ENCODE measurements around the gene HOXA13.
A peak's percentile ranks its signal among the peaks of the same experiment; 100 is the strongest.

The HOXA13 gene

DNA sequence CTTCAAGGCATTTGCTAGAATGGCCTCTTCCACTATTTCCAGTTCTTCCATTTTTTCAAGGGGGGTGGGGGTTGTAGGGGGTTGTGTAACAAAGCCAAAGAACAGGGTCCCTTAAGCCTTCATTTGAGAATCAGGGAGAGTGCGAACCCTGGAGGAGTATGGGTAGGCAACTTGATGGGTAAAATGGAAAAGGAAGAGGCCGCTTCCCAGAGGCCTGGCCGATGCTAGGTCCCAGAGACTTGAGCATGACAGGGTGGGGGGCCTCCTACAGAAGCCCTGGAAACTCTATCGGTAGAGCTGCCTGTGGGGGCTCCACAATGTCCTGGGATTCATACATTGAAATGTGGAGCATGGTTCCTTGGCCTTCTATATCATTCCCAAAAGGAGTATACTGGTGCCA, 9.1 kb upstream of the HOXA13 start:
- no peak for DNase-seq (ENCODE audit: low read depth in 4 of 4, low spot score in 1 of 4)

DNA sequence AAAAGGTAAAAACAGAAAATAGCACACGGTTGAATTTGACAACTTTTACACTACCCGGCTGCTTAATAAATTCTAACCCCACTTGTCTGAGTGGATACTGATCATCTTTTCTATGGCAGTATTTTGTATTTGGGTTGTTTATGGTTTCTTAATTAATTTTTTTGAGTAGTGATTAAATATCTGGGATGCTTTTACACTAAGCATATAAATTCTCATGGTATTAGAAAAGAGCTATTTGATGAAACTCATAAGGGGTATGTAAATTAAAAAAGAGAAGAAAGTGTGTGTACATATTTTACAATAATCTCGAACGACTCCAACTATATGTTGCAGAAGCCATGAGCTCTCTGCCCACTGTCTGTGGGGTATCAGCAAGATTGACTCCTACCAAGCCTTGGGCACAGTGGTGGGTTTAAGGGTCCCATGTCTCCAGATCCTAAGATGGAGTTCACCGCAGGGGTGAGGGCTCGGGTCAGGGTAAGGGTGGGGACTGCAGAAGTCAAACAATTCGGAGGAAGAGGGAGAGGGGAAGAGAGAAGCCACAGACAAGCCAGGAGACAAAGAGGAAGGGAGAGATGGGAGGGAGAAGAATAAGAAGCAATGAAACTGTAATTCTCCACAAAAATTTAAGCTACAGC, 7.6 kb upstream of the HOXA13 start:
- DNase-seq (ENCODE audit: low read depth in 4 of 4, low spot score in 1 of 4) = no peak

DNA sequence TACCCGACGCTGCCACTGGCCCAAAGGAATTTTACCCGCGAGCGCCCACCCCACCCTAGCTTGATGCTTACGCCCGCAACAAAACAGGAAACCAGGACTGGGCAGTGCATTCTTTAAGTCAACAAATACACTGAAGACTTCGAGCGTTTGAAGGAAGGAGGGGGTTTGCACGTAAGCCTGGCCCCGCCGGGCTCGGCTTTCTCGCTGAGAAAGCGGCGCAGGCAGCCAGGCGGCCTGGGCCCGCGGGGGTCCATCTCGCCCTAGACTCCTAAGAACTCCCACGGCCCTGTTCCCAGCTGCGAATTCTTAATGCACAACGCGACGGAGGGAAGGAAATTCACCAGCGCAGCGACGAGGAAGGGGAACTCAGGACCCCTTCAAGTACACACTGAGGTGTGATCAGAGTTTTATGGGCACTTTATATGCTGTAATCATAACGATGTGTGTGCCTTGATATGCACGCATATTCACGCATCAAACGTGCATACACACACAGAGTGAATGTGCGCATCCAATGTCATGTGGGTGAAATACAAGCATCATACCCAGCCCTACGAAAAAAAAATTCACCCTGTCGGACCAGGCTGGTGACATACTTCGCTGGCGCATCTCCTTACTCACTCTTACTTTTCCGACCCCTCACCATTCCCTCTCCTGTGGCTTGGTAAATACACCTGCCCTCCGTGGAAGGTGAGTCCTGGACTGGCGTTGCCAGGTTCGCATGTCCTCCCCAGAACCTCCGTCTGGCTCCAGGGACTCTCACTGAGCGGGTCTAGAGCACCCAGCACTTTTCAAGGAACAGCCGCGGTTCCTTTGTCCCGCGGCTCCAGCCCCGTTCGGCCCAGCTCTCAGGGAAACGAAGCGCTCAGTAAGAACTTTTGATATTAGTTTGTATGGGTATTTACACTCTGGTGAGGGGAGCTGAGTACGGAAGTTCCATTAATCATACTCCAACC, 5.7 kb upstream of the HOXA13 start:
- DNase-seq (ENCODE audit: low read depth in 4 of 4, low spot score in 1 of 4) = no peak

DNA sequence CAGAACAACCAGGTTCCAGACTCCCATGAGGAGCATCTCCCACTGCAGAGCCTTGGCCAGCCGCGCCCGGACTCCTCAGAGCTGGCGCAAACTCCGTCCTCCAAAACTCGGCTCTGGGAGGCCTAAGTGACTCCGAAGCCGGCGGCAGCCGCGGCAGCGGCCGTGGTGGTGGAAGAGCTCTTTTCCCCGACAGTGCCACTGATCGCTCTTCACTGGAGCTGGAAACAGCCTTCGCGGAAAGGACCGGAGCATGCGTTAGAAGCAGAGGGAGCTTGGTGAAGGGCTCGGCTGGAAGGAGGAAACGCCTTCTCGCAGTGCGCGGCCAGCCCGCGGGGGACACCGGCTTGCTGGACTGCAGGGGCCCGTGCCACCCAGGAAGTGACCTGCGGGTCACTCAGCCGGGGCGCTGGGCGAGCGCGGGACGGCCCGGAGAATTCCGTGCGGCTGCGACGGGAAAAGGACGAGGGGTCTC, 5.0 kb upstream of the HOXA13 start:
- DNase-seq (ENCODE audit: low read depth in 4 of 4, low spot score in 1 of 4) = no peak

DNA sequence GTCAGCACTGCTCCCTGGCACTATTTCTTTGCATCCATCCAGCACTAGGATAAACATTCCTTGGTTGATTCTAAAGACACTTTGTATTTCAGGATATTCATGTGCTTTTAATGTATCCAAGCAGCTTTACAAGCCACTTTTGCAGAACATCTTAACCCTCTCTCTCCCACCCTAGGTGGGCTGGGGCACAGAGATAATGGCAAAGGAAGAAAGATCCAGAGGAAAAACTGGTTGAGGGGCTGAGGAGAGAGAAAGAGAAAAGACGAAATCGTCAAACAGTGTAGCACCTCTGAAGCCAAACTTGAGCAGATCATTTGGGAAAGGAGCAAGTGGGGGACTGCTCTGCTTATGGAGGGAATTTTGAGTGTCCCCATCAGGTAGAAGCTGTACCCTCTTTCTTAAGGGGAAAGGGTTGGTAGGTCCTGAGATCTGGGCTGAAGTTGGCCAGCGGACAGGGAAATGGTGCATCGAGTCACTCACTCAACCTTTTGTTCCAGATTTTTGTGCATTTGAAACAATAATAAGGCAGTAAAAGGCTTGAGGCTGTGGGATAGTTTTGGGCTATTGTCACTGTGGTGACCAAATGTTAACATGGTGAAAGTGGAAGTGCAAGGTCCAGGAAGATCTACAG, 4.2 kb upstream of the HOXA13 start:
- no peak for DNase-seq (ENCODE audit: low read depth in 4 of 4, low spot score in 1 of 4)

DNA sequence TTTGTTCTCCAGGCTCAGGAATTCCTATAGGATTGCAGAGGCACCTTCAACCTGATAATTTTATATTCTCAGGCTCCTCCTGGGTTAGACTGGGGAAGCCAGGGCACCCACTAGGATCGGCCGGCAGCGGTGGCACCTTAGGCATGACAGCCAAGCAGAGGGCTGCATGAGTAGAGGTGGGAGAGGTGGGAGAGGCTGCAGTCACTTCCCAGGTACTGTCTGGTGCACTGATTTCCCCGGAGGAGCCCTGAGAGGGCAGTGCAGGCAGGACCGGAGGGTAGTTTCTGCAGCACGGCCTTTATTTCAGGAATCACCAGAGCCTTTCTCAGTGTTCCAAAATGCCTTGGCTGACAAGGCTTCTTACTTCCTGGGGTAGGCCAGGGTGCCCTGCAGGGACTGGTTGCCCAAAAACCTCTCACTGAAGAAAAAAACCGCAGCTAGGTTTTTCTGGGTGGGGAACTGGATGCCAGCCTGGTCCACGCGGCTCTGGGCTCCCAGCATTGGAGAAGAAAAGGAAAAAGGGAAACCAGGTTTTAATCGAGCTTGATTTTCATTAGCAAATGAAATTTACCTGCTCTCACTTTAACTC, 3.6 kb upstream of the HOXA13 start:
- no peak for DNase-seq (ENCODE audit: low read depth in 4 of 4, low spot score in 1 of 4)

DNA sequence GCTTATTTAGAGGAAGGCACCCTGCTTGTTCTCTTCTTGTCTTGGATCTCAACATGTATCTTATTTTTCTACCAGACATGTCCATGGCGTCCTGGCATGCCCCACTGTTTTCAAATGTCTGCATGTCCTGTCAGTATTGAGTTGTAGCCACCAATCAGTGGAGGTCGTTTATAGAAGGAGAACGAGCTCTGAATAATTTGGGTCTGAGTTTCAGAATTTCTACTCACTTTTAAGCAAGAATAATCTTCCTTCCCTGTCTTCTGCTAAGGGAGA, 2.9 kb upstream of the HOXA13 start:
- DNase-seq (ENCODE audit: low read depth in 4 of 4, low spot score in 1 of 4) = no peak

DNA sequence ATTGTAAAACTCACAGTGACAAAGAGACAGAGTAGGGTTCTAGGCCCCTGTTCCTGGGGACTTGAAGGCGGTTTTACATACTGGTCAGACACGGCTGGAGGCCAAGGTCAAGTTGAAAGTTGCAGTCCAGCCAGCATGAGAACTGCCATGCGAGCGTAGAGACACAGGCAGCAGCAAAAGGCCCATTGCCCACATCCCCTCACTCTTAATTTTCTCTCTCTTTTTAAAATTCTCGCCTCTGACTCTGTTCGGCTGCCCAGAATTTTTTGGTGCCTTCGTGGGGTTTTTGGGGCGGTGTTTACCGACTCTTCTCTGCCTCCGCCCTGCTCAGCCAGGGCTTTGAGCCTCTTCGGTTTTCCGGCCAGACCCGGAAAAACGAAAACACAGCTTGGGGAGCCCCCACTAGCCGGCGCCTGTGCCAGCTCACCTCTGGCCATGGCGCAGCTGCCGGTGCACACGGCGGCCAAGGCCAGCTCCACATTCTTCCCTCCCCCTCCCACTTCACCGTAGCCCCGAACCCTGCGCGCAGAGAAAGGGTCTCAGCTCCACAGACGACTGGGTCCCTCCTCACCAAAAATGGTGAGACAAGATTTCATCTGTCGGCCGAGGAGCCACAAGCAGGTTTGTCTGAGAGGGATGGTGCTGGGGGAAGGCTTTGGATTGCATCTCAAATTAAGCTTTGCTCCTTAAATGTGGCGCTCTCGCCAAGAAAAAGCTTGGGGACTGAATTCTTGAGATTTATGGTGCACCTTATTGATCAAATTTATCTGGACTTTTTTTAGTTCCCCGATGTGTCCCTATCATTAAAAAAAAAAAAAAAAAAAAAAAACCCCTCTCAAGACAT, 2.3 kb upstream of the HOXA13 start:
- DNase-seq (ENCODE audit: low read depth in 4 of 4, low spot score in 1 of 4) = no peak

DNA sequence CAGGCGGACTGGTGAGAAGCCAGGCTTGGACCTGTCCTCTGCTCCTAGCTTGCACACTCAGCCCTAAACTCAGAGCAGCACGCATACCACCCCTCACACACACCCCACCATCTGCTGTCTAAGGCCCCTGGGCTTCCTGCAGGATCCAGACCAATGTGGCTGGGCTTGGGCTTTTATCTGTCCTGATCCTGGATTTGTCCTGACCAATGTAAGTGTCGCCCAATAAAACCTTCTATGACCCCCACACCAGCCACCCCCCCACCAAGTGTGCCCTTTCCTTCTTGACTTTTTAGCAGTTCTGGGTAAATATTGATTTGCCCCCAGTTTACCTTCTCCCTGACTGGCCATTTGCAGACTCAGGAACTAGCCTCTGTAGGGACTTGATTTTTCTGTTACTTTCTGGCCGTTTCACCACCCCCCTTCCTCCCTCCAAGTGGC, 1.7 kb upstream of the HOXA13 start:
- no peak for DNase-seq (ENCODE audit: low read depth in 4 of 4, low spot score in 1 of 4)

DNA sequence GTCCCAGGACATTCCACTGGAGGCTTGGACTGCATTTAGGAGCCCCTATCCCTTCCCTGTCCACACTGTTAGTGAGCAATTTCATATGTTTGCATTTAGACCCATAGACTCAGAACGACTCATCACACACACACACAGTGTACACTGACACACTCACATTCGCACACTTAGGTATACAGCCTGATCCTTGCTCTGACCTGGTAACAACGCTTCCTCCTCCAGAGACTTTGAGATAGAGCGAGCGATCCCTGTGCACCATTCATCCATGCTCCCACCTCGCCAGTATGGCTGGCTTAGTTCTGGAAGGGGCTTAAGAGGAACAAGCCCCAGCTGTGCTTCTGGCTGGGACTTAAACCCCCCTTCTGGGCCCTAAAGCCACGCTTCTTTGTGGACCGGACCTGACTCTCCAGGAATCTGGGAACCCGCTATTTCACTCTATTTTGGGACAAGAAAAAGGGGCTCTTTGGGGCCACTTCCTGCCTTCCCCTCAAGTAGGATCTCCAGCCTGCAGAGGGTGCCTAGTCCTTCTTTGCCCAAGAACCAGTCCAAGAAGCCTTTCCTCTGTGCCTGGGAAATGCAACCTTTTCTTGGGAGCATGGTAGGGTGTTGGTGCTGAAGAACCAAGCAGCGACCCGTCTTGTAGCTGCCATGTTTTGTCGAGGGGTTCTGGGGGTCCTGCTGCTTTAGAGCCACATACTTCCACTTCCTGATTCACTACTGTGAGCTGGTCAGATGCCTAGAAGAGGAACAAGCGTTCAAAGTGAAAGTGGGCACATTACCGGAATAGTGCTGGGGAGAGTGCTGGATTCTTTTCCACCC, 1.1 kb upstream of the HOXA13 start:
- no peak for DNase-seq (ENCODE audit: low read depth in 4 of 4, low spot score in 1 of 4)

DNA sequence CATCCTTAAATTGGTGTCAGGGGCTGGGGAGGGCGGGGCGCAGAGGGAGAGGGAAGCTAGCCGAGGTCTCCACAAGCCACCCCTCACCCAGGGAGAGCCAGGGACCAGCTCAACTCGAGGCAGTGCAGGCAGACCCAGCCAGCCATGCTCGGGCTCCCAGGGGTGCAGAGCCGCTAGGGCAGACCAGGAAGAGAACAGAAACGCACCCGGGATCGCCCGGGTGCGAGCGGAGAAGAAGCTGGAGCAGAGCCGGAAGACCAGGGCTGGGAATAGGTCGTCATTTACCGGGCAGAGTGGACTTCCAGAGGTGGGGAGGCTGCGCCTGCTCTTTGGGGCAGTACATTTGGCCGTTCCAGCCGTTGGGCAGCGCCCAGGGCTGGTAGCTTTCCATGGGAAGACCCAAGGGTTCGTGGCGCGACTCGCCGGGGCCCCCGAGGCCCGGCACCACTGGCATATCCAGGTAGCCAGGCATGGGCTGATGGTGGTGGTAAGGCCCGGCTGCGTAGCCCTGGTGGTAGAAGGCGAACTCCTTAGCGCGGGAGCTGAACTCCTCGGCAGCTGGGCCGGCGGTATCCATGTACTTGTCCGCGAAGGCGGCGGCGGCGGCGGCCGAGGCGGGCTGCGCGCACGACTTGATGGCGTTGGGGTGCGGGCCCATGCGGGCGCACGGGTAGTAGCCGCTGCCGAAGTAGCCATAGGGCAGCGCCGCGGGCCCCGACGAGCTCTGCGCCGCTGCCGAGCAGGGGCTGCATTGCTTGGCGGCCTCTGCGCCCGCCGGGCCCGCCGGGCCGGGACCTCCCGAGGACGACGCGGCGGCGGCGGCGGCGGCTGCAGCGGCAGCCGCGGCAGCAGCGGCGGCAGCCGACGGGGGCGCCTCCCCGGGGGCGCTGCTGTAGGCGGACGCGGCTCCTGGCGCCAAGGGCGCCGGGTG, 755 bp downstream of the HOXA13 start:
- DNase-seq (ENCODE audit: low read depth in 4 of 4, low spot score in 1 of 4) = no peak

DNA sequence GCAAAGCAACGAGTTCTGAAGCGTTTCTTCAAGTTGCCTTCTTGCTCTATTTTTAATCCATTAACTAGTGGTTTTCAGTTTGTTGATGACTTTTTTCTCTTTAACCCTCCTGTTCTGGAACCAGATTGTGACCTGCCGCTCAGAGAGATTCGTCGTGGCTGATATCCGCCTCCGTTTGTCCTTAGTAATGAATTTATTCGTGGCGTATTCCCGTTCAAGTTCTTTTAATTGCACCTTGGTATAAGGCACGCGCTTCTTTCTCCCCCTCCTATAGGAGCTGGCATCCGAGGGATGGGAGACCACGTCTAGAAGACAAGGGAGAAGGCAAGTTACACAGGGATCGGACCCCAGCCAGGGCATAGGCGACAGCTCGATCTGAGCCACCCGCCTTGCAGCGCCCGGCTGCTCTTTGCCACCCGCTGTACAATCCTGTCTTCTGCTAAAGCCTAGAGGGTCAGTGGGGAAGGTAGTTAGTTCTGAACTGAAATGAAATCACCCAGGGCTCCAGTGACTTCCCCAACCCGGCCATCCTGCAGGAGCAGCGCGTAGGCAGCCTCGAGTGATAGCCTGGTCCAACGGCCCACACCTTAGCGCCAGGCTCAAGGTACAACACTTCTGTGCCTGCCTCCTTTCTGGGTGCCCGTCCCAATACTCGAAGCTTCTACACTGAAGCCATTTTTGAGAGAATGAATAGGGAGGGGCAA, 1.6 kb downstream of the HOXA13 start:
- no peak for DNase-seq (ENCODE audit: low read depth in 4 of 4, low spot score in 1 of 4)

DNA sequence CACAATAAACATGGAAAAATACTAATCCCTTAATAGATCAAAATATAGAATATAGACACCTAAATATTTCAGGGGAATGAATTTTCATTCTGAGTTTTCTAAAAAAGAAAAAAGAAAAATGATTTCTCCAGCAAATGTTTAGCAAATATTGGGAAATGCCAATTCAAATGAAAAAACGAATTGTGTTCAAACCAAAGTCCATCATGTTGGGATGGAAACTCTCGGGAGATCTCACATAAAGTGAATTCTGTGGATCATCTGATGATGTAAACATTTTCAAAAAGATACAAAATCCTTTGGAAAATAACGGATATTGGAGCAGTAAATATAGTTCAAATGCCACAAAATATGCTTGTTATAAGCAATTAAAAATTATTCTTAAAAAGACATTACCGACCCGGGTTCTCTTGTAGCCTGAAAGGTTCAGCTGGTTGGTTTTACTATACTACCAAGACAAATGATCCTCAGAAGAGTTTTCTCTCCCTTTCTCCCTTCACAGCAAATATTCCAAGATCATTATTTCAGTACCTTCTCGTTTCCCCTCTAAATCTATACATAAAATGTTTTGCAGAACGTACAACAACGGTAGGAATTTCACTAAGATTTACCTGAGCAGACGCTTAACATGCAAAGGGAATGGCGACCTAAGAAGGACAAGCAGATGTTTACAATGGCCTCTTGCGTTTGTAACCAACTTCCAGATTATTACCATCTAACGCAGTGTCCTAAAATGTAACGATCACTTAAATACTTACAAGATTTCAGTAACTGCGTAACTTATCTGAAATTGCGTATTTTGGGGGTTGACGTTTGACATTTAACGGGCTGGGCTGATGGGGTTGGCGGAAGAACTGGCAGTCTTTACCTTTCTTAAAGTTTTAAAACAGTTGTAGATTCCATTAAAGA, 2.5 kb downstream of the HOXA13 start:
- no peak for DNase-seq (ENCODE audit: low read depth in 4 of 4, low spot score in 1 of 4)

DNA sequence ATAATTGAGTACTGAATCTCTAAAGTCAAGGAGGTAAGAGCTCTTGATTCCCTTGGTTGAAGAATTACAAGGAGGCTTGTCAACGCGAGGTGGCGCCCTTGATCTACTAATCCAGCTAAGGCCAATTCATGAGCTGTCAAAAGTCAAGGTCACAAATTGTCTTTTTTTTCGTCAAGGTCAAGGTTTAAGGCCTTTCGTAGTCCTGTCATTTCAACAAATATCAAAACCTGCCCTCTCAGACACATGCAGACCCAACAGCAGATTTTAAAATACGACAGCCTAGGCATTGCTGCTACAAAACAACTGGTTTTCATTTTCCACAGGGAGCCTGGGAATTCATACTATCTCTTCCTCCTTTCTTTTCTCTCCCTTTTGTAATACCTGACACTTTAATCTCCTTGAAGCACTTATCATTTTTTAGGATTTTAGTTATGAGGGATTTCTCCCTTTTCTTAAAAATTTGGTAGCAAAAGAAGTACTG, 3.6 kb downstream of the HOXA13 start:
- peak; percentile 72 to 75 (median 74) for DNase-seq (ENCODE audit: low read depth in 4 of 4, low spot score in 1 of 4)

DNA sequence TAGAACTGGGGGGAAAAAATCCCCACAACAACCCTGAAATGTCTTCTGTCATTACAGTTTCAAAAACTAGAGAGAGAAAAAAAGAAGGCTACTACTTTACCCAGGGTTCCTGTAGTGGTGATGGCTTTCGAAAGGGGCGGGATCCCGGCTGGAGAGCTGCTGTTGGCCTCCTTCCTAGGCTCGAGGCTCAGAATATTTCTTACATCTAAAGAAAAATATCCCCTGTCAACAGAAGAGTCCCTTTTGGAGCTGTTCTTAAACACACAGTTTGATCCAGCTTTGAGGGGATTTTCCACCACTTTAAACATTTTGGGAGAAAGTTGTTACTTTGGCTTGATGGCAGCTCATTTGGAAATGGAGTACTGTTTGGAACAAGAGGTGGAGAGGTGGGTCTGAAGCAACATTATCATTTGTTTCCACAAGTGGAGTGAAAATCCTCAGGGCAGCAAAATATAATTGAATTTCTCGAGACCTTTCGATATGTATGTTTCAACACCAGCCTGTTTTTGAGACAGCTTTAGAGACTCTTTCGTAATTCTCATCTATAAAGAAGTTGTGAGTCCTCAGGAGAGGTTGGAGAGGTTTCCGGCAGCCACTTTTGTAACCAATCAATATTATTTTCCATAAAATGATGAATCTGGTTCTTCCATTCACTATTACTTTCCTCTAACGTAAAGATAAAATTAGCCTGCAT, 5.1 kb downstream of the HOXA13 start:
- DNase-seq (ENCODE audit: low read depth in 4 of 4, low spot score in 1 of 4) = no peak

DNA sequence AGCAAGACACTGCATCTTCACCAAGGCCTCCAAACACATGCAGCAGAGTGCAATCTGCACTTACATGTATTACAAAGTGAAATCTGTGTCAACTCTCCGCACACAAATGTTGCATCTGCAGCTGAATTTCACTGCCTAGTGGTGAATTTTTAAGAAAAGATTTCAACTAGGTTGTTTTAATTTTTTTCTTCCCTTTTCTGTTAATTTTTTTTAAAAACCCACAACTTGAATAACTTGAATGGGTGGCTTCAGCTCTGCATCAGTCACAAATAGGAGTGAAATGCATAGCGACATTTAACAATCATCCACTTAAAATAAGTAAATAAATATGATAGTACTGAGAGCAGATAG, 5.9 kb downstream of the HOXA13 start:
- DNase-seq (ENCODE audit: low read depth in 4 of 4, low spot score in 1 of 4) = no peak

All from stimulated activated CD4-positive, alpha-beta T cell treated with anti-CD3 and anti-CD28 coated beads, Interleukin-1b, Interleukin-23, amount 100 ng/mL, for 24 hours (primary cell).